SKM-1 (cell line): ENCODE measurements around the gene PEPD.
A peak's percentile ranks its signal among the peaks of the same experiment; 100 is the strongest.

ENCODE experiments used
- DNase-seq: peaks from one replicate; lab custom pipeline; 2025; ENCODE audit not compliant: unreplicated experiment; lab: John Stamatoyannopoulos, UW

Gene PEPD

DNA sequence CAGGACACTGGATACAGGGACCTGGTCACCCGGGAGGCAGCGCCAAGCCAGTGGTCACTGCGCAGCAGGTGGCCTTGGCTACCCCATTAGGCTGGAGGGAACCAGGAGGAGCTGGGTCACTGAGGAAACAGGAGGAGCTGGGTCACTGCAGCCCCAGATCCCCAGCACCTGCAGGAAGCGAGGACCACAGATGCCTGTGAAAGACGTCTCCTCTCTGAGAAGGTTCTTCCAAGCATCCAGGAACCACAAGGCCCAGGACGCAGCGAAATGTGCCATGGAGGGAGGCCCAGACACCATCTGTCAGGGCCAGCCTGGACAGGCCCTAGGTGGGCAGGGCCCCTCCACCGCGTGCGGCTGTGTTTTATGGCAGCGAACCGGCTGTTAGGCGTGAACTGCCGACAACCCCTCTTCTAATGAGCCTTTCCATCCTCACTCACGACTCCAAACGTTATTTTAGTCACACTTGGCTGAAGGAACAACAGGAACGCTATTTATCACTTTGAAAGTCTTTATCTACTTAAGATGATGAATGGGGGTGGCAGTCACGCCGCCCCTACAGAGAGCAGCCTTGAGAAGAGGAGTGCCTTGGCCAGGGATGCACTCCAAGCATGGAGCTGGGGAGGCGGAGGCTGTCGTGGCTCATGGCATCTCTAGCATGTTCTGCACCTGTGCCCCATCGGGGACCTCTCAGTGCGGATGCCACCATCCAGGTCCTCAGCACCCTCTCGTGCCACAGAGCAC, 94.8 kb downstream of the PEPD start:
- DNase-seq: no peak

DNA sequence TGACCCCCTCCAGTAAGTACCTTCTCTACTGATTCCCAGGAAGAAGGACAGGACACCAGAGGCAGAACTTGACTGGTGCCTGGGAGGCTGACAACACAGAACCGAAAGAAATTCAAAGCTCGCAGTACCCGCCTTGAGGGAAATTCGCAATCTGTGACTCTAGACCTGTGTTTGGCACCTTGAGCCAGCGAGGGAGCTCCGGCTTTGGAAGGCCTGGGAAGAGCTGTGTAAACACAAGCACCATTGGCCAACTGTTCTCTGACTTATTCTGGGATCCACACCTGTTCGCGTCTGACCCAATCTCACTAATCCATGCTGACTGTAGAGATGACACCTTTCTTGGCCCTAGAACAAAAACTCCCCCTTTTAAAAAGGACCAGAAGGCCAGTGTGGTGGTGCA, 97.4 kb downstream of the PEPD start:
- DNase-seq: no peak

DNA sequence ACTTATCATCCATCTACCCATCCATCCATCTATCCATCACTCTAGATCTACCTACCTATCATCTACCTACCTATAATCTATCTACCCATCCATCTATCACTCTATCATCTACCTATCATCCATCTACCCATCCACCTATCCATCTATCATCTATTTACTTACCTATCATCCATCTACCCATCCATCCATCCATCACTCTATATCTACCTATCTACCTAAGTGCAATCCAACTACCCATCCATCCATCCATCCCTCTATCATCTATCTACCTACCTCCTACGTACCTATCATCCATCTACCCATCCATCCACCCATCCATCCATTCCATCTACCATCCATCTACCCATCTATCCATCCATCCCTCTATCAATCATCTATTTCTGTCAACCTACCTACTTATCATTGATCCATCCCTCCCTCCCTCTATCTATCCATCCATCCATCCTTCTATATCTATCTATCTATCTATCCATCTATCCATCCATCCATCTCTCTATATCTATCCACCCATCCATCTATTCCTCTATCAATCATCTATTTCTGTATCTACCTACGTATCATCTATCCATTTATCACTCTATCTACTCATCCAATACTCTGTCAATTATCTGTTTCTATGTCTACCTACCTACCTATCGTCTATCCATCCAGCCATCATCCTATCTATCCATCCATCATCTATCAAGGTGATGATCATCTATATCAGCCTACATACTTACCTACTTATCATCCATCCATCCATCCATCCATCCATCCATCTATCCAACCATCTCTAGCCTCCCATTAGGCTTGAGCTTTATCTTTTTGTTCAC, 99.0 kb downstream of the PEPD start:
- no peak for DNase-seq

DNA sequence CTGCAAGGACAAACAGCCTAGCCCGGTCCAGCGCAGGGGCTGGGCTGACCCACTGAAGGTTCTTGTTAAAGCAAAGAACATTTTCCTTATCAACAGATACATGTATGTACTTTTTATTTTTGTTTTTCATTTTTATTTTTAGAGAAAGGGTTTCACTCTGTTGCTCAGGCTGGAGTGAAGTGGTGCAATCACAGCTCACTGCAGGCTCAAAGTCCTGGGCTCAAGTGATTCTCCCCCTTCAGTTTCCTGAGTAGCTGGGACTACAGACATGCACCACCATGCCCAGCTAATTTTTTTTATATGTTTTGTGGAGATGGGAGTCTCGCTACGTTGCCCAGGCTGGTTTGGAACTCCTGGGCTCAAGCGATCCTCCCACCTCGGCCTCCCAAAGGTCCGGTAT, 100.2 kb downstream of the PEPD start:
- DNase-seq: no peak

DNA sequence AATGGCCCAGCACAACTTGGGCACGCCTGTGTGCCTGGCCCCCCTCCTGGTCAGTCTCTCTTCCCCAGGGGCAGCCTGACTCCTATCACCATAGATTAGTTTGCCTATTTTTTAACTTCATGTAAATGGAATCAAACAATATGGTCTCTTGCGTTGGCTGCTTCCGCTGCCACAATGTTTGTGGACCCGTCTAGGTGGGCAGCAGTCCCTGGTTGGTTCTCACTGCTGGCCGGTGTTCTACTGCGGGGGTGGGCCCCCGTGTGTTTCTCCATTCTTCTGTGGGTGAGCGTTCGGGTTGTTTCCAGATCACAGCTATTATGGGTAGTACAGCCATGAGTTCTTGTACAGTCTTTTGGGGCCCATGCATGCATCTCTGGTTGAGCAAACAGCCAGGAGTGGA, 100.8 kb downstream of the PEPD start:
- DNase-seq: no peak

DNA sequence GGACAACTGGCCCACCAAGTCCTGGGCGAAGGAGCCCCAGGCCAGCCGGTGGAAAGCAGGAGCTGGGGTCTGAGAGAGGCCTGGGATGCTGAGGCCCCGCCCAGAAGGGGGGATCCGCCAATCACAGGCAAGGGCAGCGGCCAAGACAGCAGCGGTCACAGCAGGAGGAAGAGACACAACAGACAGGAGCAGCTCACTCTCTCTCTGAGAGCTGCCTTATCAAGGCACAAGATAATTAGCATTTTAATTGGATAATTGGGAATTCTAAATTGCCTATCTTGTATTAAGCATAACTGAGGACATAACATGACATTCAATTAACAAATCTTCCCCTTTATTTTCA, 101.8 kb downstream of the PEPD start:
- DNase-seq: no peak

DNA sequence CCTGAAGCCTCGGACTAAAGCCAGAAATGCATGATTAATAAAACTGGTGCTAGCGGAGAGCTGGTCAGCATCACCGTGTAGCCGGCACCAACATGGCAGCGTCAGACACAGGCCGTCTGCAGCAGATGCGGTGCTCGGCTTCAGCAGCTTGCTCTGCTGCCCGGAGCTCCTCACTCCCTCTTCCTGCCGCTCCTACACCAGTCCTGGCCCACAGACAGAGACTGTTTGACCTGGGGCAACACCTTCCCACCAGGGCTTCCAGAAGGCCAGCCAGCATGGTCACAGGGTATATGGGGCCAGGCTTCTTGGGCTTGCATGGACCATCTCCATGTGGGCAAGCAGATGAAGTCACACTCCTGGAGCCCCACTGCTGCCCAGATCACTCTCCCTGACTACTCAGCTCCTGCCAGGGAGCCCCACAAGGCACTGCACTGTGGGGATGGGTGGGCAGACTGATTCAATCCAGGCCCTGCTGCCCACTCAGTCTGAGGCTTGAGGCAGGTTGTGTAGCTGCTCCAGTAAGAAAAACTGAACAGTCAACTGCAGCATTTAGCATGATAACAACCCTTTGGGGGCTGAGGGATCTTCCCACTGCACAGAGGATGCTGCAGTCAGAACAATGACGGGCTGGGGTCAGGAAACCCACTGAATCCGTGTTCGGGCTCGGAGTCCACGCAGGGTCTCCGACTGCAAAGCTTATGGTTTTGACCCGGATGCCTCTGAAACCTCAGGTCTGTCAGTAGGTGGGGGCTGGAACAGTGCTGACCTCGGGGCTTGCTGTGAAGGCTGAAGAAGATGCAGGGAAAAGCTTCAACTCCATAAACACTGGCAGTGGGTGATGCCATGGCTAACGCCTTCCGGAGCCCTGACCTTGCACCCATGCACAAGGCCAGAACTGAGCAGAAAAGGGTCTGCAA, 102.5 kb downstream of the PEPD start:
- DNase-seq: no peak

DNA sequence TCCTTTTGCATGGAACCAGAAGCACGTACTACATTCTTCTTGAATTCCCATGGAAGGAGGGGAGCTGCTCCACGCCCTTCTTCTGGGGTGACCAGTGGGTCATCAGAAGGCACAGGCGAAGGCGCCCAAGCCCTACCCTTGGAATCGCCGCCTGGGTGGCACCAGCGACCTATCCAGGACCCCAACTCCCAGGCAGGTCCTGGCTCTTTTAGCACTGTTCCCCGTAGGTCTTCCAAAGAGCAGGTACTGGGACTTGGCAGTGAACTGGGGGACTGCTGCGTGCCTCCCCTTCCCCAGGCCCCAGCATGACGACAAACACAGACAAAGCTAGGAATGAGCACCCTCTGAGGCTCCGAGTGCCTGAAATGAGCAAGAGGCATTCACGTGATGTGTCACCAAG, 103.1 kb downstream of the PEPD start:
- DNase-seq: no peak

DNA sequence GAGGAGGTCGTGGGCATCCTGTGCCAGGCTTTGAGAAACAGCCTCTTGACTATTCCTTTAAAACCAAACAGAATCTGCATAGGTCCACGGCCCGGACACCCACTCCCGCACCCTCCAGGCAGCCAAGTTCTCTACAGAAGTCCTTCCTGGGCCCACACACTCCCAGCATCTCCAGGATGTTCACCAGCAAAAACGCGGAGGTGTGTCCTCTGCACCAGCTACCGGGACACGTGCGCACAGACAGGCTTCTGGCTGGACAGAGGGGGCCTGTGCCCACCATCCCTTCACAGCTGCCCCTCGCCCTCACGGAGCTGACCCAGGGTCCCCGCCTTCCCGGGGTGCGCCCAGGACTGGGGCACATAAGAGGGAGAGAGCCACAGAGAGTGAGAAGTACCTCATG, 103.8 kb downstream of the PEPD start:
- no peak for DNase-seq

DNA sequence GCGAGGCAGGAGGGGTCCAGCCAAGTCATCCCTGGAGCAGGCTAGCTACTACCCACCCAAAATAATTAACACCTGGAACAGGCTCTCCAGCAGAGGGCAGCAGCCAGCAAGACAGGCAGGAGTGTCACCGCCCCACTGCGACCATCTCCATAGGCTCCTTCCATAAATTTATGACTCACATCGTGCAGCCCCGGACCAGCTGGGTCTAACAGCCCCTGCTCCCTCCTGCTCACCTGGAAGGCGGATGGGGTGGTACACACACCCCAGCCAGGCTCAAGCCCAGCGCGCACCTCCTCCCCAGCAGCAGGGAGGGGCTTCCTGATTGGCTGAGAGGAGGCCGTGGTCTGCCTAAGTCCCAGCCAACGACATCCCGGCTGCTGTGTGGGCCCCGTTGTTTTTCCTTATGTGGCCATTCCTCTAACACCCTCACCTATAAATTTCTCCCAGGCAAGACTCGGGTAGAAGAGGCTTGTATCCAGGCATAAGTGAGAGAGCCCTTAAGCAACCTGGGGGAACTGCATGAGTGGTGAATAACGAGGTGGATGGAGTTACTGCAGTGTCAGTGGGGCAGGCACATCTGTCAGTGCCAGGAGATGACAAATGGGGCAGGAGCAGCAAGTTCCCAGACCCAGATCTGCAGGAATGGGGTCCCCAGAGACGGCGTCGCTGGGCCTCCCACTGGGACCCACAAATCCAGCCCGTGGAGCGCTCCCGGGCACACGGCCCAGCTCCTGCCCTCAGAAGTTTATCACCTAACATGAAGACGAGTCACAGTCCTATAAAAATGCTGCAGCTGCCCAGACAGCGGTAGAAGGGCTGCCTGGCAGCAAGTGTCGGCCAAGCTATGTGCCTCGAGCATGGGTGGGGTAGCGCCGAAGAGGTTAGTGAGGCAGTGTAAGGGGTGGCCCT, 105.0 kb downstream of the PEPD start:
- peak; percentile 52 for DNase-seq

DNA sequence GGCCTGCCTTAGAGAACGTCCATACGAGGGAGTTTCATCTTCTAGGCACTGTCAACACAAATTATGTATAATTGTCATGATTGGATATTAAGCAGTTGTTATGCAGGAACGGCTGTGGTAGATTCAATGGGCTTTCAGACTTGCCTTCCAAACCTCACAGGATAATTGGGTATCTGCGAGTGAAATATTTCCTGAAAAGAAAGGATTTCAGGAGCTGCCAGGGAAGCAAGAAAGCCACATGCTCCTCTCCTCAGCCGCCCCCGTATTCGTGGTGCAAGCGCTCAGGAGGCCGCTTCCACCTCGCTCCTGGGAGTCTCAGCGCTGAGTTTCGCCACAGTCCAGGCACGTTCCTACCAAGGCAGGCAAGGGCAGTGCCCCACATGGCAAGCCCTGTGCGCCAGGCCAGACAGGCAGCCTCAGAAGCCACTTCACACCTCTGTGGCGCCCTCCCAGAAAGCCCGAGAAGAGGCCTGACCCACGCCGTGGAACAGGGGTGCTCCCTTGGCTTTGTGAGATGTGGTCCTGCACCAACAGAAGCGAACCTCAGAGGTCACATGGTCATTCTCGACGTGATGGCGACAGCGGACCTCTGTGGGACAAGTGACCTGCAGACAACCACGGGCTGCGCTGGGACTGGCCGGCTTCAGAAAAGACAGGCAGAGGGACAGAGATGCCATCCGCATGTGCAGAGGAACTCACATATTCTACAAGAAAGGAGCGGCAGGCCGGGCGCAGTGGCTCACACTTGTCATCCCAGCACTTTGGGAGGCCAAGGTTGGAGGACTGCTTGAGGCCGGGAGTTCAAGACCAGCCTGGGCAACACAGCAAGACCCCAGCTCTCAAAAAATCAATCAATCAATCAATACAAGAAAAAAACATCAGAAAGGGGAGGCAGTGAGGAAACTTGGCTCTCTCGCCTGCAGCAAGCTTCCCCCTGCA, 106.7 kb downstream of the PEPD start:
- no peak for DNase-seq

DNA sequence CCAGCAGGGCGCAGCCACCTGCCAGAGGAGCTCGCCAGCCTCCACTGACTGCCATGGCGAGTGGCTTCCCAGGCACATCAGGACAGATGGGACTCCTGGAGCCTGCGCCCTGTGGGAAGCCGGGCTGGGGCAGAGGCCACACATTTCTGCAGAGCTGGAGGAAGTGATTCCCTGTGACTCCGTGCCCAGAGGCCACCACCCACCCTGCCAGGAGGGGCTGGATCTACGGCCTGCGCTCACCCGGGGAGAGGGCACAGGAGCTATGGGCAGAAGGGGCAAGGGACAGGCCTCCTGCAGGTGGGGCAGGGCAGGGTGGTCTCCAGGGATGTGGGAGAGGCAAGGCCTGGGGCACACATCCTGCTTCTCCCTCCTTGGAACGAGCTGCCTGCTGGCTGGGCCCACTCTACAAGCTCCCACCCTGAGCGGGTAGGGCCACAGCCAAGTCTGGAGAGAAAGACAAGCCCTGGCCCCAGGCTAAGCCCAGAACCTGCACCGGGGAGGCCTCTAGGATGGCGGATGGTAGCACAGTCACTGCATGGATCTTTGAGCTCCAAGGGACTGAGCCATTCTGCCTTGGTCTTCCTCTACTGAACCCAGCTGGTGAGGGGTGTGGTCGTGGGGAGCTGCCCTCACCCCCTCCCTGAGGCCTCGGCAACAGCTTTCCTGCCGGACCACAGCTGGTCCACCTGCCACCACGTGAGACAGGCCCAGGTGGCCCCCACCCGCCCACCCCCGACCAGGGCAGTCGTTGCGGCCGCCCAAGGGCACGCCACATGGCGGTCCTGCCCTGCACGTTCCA, 107.5 kb downstream of the PEPD start:
- DNase-seq: no peak

DNA sequence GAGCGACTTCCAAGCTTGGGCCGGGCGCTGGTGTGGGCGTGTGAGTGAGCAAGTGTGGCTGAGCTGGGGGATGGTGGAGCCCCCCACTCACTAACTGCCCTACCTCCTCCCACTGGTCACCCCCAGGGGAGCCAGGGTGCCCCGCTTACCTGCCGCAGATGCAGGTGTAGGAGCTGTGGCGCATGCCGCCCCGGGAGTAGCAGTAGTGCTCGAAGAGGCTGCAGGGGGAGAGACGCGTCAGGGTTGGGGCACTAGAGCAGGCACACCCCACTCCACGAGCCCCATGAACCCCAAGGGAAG, 108.2 kb downstream of the PEPD start:
- no peak for DNase-seq

DNA sequence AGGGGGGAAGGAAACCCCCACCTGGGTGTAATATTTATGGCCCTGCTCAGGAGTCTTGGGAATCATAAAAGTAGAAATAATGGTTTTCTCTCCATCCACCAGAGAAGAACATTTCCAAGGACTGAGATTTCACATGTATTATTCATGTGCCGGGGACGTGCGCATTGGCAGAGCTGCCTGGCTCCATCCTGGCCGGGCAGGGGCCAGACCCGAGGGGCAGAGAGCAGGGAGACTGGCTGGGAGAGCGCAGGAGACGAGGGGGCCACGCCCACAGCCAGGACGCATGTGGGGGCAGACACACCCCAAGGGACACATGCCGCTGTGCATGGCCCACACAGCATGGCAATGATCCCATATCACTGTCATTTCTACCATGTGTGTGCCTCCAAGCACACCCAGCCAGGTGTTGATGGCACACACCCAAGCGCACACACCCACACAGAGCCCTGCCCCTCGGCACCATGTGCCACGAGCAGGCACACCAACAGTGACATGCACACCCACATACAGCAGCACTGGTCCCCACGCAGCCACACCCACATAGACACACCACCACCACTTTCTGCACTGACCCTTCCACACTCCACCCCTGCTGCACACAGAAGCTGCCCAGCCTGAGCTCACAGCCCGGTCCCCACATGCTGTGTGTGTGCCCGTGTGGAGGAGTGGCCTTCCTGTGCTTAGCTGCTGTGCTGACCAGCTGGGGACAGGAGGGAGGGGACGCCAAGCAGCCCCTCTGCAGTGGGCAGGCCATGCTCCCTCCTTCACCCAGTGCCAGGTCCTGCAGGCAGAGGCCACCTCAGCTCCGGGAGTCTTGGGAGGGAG, 108.8 kb downstream of the PEPD start:
- DNase-seq: no peak

DNA sequence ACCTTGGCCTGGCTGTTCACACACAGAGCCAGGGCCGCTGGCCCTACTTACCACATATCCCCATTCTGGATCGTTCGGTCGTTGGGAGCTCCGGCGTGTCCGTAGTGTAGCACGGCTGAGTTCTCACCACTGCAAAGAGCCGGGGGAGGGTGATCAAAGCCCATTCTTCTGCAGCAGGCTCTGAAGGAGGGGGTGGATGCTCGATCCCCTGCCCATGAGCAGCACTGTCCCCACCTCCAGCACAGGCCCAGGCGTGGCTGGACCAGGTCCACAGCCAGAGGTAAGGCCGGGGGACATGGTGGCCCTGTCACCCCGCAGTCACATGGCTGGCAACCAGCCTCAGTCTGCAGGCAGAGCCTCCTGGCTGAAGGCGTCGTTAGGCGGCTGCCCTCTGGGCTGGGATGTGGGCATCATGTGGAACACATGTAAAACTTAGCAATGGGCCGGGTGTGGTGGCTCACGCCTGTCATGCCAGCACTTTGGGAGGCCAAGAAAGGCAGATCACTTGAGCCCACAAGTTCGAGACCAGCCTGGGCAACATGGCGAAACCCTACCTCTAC, 109.9 kb downstream of the PEPD start:
- DNase-seq: no peak

DNA sequence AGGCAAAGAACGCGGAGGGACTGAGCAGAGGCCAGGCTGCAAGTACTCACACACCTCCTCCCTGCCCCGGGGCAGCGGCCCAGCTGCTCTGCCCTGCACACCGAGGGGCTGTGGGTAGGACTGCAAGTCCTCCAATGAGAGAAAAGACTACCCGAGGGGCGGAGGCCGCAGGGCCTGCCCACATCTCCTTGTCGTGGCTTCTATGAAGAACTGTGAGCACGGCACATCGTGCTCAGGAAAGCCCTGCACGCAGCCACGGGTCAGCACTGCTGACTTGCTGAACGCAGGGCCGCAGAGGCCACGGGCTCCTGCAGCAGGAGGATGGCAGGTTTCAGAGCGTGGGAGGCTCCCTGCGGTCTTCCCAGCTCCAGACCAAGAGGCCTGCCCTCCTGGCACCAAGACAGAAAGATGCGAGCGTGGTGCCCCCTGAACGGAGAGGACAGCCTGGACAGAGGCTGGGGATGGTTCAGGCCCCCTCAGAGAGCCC, 110.6 kb downstream of the PEPD start:
- DNase-seq: no peak

DNA sequence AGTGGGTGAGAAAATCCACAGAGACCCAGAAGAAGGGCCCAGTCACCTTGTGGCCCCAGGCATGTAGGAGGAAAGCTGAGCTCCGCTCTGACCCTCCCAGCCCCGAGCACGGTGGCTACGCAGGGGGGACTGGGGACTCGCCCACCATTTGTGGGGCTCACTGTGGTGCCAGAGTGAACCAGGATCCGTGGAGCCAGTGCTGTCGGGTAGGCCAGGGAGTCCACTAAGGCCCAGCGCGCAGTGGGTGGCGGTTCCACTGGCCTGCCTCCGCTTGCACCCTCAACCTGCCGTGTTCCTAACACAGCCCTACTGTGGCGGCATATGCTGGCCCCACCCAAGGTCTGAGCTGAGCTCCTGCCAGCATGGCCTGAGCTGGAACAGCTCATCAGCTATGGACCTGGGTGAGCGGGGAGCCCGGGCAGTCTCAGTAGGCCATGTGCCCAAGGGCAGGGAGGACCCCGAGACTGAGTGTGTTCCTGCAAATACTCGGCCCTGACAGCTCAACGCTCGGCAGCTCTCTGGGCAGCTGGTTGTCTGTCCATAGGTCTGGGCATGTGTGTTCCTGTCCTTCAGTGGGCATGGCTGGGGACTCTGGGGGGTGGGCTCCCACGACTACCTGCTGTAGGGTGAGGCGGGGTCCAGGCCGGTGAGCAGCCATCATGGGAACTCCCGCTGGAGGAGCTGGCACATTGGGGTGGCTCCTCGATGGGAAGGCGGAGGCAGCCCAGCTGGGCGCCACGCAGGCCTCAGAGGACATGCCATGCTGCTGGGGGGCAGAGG, 111.5 kb downstream of the PEPD start:
- no peak for DNase-seq
